Gastrocnemius medialis (tissue), 4 donors: Measurements from ENCODE around the gene CXADR.

ENCODE experiments used
- CTCF ChIP-seq, 5 experiments: fragments of 450-650 bp in 3 of 5; fragments of 200-600 bp in 2 of 5; sonication (generic) in 2 of 5; IDR thresholded peaks in 4 of 5; conservative IDR thresholded peaks in 1 of 5; 1 replicate in 4 of 5; 2 replicates in 1 of 5; pipeline ENCODE4 v1.5.1; 2016 to 2019; ENCODE audit warnings: antibody characterized with exemption in 5 of 5, mild to moderate bottlenecking in 3 of 5, moderate library complexity in 3 of 5
- POLR2A ChIP-seq, 2 donors: fragments of 450-650 bp; IDR thresholded peaks; one replicate each; pipeline ENCODE4 v1.6.1; 2017; ENCODE audit warnings: antibody characterized with exemption in 2 of 2, mild to moderate bottlenecking in 2 of 2, moderate library complexity in 2 of 2

GRCh38 chr21:17577701-17578100 is 64.9 kb downstream of the CXADR start:
- no peak for TF ChIP-seq CTCF (IDR thresholded peaks at IDR 0.05 in 4 of 5, conservative IDR thresholded peaks at IDR 0.05 in 1 of 5)
- no peak for TF ChIP-seq POLR2A (IDR thresholded peaks at IDR 0.05)
